Measurements from ENCODE around the gene KLHL21. TPM values are rescaled to one million over a fixed set of nuclear protein-coding genes. Genes with fewer than 3 reads are reported as not detected.

The KLHL21 gene
- total and polyA plus RNA-seq, 9 of the 15 experiments (the other 6 are each of a cell fraction or from before 2014, with no cell fraction given) = 2.1 to 42.1 (median 17.5) TPM

DNA sequence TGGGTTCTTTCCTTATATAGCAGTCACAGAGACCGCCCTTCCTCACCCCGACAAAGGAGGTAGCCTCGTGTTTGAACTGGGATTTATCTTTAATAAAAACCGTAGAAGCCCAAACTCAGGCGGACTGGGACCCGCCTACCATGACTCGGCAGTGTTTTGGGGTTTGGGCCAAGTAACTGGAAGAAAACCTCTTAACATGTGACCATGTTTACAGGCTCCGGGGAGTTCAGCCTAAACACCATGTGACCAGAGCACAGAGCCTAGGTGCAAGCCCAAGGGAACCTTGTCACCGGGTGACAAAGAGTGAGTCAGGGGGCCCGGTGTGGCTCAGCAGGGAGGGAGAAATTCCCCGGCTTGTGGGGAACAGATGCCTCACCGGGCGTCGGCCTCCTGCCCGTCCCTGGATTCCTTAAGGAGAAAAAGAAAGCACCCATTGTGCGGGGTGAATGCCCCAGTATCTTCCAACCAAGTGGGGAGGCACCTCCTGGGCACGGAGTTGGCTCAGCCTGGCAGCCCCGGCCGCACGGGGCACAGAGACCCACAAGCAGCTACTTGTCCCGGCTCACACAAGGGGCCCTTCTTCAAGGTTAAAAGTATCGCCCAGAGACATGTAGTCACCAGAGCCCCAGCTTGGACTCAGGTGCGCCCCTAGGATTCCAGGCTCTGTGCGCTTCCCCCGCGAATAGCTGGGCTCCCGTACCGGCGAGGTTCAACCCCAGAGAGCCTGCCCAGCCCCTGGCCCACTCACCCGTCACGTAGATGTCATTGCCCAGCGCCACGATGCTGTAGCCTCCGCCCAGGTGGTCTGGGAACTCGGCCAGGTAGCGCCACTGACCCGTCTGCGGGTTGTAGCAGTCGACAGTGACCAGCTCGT is 1.4 kb downstream of the KLHL21 start (continued):
- peak; percentile 80 to 98; a peak in 3 of 4 replicates for TF ChIP-seq SRF (CRISPR knock-in tag; IDR thresholded peaks at IDR 0.05)
- TF ChIP-seq NCOA2 (IDR thresholded peaks at IDR 0.05; ENCODE audit: partially characterized antibody in 2 of 2) = no peak
- TF ChIP-seq FIP1L1 (IDR thresholded peaks at IDR 0.05; ENCODE audit: low read depth, low read length, poor library complexity, severe bottlenecking) = no peak
- TF ChIP-seq RBFOX2 (IDR thresholded peaks at IDR 0.05; ENCODE audit: low read depth, low read length) = peak; percentile 56
- TF ChIP-seq, protein P1, sequence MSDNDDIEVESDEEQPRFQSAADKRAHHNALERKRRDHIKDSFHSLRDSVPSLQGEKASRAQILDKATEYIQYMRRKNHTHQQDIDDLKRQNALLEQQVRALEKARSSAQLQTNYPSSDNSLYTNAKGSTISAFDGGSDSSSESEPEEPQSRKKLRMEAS (CRISPR knock-in tag; IDR thresholded peaks at IDR 0.05) = peak; percentile 88; the same call in 1 of the 2 replicates
- TF ChIP-seq, protein P2, sequence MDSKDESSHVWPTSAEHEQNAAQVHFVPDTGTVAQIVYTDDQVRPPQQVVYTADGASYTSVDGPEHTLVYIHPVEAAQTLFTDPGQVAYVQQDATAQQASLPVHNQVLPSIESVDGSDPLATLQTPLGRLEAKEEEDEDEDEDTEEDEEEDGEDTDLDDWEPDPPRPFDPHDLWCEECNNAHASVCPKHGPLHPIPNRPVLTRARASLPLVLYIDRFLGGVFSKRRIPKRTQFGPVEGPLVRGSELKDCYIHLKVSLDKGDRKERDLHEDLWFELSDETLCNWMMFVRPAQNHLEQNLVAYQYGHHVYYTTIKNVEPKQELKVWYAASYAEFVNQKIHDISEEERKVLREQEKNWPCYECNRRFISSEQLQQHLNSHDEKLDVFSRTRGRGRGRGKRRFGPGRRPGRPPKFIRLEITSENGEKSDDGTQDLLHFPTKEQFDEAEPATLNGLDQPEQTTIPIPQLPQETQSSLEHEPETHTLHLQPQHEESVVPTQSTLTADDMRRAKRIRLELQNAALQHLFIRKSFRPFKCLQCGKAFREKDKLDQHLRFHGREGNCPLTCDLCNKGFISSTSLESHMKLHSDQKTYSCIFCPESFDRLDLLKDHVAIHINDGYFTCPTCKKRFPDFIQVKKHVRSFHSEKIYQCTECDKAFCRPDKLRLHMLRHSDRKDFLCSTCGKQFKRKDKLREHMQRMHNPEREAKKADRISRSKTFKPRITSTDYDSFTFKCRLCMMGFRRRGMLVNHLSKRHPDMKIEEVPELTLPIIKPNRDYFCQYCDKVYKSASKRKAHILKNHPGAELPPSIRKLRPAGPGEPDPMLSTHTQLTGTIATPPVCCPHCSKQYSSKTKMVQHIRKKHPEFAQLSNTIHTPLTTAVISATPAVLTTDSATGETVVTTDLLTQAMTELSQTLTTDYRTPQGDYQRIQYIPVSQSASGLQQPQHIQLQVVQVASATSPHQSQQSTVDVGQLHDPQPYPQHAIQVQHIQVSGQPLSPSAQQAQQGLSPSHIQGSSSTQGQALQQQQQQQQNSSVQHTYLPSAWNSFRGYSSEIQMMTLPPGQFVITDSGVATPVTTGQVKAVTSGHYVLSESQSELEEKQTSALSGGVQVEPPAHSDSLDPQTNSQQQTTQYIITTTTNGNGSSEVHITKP (IDR thresholded peaks at IDR 0.05; ENCODE audit: partially characterized antibody) = peak; percentile 68
- no peak for TF ChIP-seq GATAD2B (IDR thresholded peaks at IDR 0.05; ENCODE audit: borderline replicate concordance)
- no peak for TF ChIP-seq ZNF124 (CRISPR knock-in tag; IDR thresholded peaks at IDR 0.05)
- peak; percentile 29; the same call in 1 of the 2 replicates for TF ChIP-seq TCF3 (CRISPR knock-in tag; IDR thresholded peaks at IDR 0.05)
- TF ChIP-seq KAT8 (IDR thresholded peaks at IDR 0.05; ENCODE audit: low read depth) = no peak
- no peak for TF ChIP-seq POLR2AphosphoS5 (IDR thresholded peaks at IDR 0.05; ENCODE audit: control insufficient read depth, insufficient read depth, low read depth, low read length)
- no peak for TF ChIP-seq CBX2 (IDR thresholded peaks at IDR 0.05; ENCODE audit: insufficient read depth, low read length, poor library complexity, severe bottlenecking)
- TF ChIP-seq FOXP1 (CRISPR knock-in tag; IDR thresholded peaks at IDR 0.05) = peak; percentile 89; the same call in 1 of the 2 replicates
- TF ChIP-seq, protein P3, sequence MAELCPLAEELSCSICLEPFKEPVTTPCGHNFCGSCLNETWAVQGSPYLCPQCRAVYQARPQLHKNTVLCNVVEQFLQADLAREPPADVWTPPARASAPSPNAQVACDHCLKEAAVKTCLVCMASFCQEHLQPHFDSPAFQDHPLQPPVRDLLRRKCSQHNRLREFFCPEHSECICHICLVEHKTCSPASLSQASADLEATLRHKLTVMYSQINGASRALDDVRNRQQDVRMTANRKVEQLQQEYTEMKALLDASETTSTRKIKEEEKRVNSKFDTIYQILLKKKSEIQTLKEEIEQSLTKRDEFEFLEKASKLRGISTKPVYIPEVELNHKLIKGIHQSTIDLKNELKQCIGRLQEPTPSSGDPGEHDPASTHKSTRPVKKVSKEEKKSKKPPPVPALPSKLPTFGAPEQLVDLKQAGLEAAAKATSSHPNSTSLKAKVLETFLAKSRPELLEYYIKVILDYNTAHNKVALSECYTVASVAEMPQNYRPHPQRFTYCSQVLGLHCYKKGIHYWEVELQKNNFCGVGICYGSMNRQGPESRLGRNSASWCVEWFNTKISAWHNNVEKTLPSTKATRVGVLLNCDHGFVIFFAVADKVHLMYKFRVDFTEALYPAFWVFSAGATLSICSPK (IDR thresholded peaks at IDR 0.05; ENCODE audit: borderline replicate concordance) = no peak
- TF ChIP-seq CREM (IDR thresholded peaks at IDR 0.05; ENCODE audit: low read depth) = peak; percentile 86
